IMR-90 (cell line): Measurements from ENCODE around the gene LUC7L. TPM values are rescaled to one million over a fixed set of nuclear protein-coding genes. Genes with fewer than 3 reads are reported as not detected.
"Not testable (repeated sequence)": the region's sequence is repeated elsewhere in the genome, so short reads cannot be mapped to it uniquely, and the experiment has no call there.

Experiments used
- ATAC-seq: fragments of 200-7000 bp; cut with Tn5 transposase; 2 replicates; pipeline ENCODE4 v1.9.1; 2020; ENCODE audit warnings: low read depth, mild to moderate bottlenecking, moderate library complexity
- BruUV-seq: library from RNA; stranded (reverse); fragments of 400-500 nt; replicated peaks from 2 replicates; lab custom pipeline; 2021; lab: Mats Ljungman, UMichigan
- CTCF ChIA-PET: fragments of 300-600 bp; formaldehyde crosslinking; extraction: SDS; loops from one replicate; lab custom pipeline; 2021; ENCODE audit warnings: antibody characterized with exemption; lab: Yijun Ruan, JAX
- POLR2A ChIA-PET: fragments of 300-600 bp; sonication (Branson Sonifier 250); formaldehyde crosslinking; loops from one replicate; lab custom pipeline; 2022; ENCODE audit warnings: antibody characterized with exemption; ENCODE audit not compliant: unreplicated experiment; lab: Charles Lee
- DNase-seq: peaks from one replicate; pipeline ENCODE4 v3.0.0; 2013
- H2AFZ ChIP-seq: replicated peaks from 2 replicates; pipeline ENCODE3; 2013; ENCODE audit warnings: low read length, mild to moderate bottlenecking; ENCODE audit not compliant: poor library complexity
- H2AK5ac ChIP-seq: 2 replicates; pipeline ENCODE4 v1.6.1; 2013; ENCODE audit warnings: low read depth, low read length, inconsistent platforms
- H2AK9ac ChIP-seq: replicated peaks from 2 replicates; pipeline ENCODE3; 2013; ENCODE audit warnings: mild to moderate bottlenecking, low read depth, low read length, moderate library complexity; ENCODE audit not compliant: poor library complexity
- H2BK120ac ChIP-seq: 2 replicates; pipeline ENCODE4 v1.6.1; 2013; ENCODE audit warnings: low read depth, low read length, inconsistent platforms
- H2BK15ac ChIP-seq: 3 replicates; pipeline ENCODE4 v1.6.1; 2013; ENCODE audit warnings: low read depth, low read length, inconsistent platforms
- H2BK20ac ChIP-seq: 2 replicates; pipeline ENCODE4 v1.6.1; 2013; ENCODE audit warnings: low read depth, mild to moderate bottlenecking, inconsistent platforms, low read length, moderate library complexity
- H2BK5ac ChIP-seq: 2 replicates; pipeline ENCODE4 v1.6.1; 2013; ENCODE audit warnings: mild to moderate bottlenecking, low read depth, low read length, inconsistent platforms; ENCODE audit not compliant: poor library complexity, severe bottlenecking
- H3K14ac ChIP-seq: replicated peaks from 2 replicates; pipeline ENCODE4 v1.6.1; 2013; ENCODE audit warnings: low read depth, low read length, inconsistent platforms
- H3K18ac ChIP-seq: 2 replicates; pipeline ENCODE4 v1.6.1; 2013; ENCODE audit warnings: low read depth, low read length, control low read depth
- H3K23ac ChIP-seq: 2 replicates; pipeline ENCODE4 v1.6.1; 2013; ENCODE audit warnings: low read depth, low read length, inconsistent platforms
- H3K27ac ChIP-seq: 2 replicates; pipeline ENCODE4 v1.5.1; 2013; ENCODE audit warnings: mild to moderate bottlenecking, control low read depth, low read length; ENCODE audit not compliant: insufficient read depth
- H3K27me3 ChIP-seq: 2 replicates; pipeline ENCODE4 v1.6.1; 2013; ENCODE audit warnings: low read length; ENCODE audit not compliant: control insufficient read depth, insufficient read depth
- H3K36me3 ChIP-seq: 2 replicates; pipeline ENCODE4 v1.6.1; 2013; ENCODE audit warnings: low read length, mixed read lengths; ENCODE audit not compliant: control insufficient read depth, insufficient read depth
- H3K4ac ChIP-seq: 2 replicates; pipeline ENCODE4 v1.6.1; 2013; ENCODE audit warnings: low read depth, low read length, inconsistent platforms
- H3K4me1 ChIP-seq: 2 replicates; pipeline ENCODE4 v1.6.1; 2013; ENCODE audit warnings: low read length, mixed read lengths; ENCODE audit not compliant: control insufficient read depth, insufficient read depth
- H3K4me2 ChIP-seq: 2 replicates; pipeline ENCODE4 v1.6.1; 2013; ENCODE audit warnings: low read depth, mild to moderate bottlenecking, control low read depth, low read length, moderate library complexity
- H3K4me3 ChIP-seq: 2 replicates; pipeline ENCODE4 v1.5.1; 2013; ENCODE audit warnings: low read depth, mild to moderate bottlenecking, control low read depth, low read length, moderate library complexity; ENCODE audit not compliant: insufficient read depth
- H3K56ac ChIP-seq: 2 replicates; pipeline ENCODE4 v1.6.1; 2013; ENCODE audit warnings: low read length, inconsistent platforms; ENCODE audit not compliant: insufficient read depth; ENCODE audit errors: extremely low read depth
- H3K79me1 ChIP-seq, 2 experiments: 2 replicates each; pipeline ENCODE4 v1.6.1; 2013; ENCODE audit warnings: low read length in 2 of 2, inconsistent platforms in 1 of 2, low read depth in 1 of 2
- H3K9ac ChIP-seq: 2 replicates; pipeline ENCODE4 v1.6.1; 2013; ENCODE audit warnings: low read depth, low read length, control low read depth
- H3K9me1 ChIP-seq: 2 replicates; pipeline ENCODE4 v1.6.1; 2013; ENCODE audit warnings: low read length, inconsistent platforms; ENCODE audit not compliant: insufficient read depth
- H3K9me3 ChIP-seq: 2 replicates; pipeline ENCODE4 v1.6.1; 2013; ENCODE audit warnings: low read length; ENCODE audit not compliant: control insufficient read depth, insufficient read depth
- H4K20me1 ChIP-seq: 2 replicates; pipeline ENCODE4 v1.6.1; 2013; ENCODE audit warnings: low read length, inconsistent platforms; ENCODE audit not compliant: insufficient read depth
- H4K5ac ChIP-seq: 2 replicates; pipeline ENCODE4 v1.6.1; 2013; ENCODE audit warnings: mild to moderate bottlenecking, low read depth, low read length, control low read depth
- H4K8ac ChIP-seq, 2 experiments: 2 replicates each; pipeline ENCODE4 v1.6.1; 2013; ENCODE audit warnings: low read depth in 2 of 2, low read length in 2 of 2, control low read depth in 1 of 2, inconsistent platforms in 1 of 2
- H4K91ac ChIP-seq: 2 replicates; pipeline ENCODE4 v1.6.1; 2013; ENCODE audit warnings: low read depth, low read length, inconsistent platforms; ENCODE audit not compliant: insufficient read depth
- WGBS, 2 experiments: methylation state at CpG; one replicate each; pipeline versions ENCODE4 v1.1.5 to v1.1.7; 2013; ENCODE audit warnings: missing lambda C conversion rate in 2 of 2; ENCODE audit not compliant: insufficient read length in 1 of 2; ENCODE audit errors: extremely low coverage in 2 of 2; 5-methylcytosine and 5-hydroxymethylcytosine counted together
- dilution Hi-C: fragments of 300-500 bp; cut with HindIII; formaldehyde crosslinking; loops from one replicate; pipeline ENCODE4 v1.14.3; 2018; ENCODE audit warnings: low sequenced_read_pairs; ENCODE audit not compliant: unreplicated experiment
- in situ Hi-C: fragments of 300-500 bp; cut with MboI; formaldehyde crosslinking; loops from 3 replicates; pipeline ENCODE4 v1.14.3; 2019; ENCODE audit warnings: low sequenced_read_pairs, inconsistent platforms, mixed read lengths
- intact Hi-C: fragments of 100-400 bp; cut with micrococcal nuclease; formaldehyde crosslinking; loops from 2 replicates; pipeline ENCODE4 v1.10.0; 2022
- polyA plus RNA-seq, 3 experiments: library from polyadenylated mRNA; depleted of rRNA; stranded (reverse); fragments of >200 nt; gene quantifications; 2 replicates each; pipeline ENCODE4 v1.2.3, GENCODE V29; 2012; ENCODE audit warnings: low replicate concordance in 1 of 3
- total RNA-seq: library from RNA; depleted of rRNA; stranded (reverse); fragments of >200 nt; gene quantifications from 2 replicates; pipeline ENCODE4 v1.2.3, GENCODE V29; 2012

Gene LUC7L
- total and polyA plus RNA-seq, 2 of the 4 experiments (the other 2 are of a cell fraction), result 21.5 to 55.6 TPM

DNA sequence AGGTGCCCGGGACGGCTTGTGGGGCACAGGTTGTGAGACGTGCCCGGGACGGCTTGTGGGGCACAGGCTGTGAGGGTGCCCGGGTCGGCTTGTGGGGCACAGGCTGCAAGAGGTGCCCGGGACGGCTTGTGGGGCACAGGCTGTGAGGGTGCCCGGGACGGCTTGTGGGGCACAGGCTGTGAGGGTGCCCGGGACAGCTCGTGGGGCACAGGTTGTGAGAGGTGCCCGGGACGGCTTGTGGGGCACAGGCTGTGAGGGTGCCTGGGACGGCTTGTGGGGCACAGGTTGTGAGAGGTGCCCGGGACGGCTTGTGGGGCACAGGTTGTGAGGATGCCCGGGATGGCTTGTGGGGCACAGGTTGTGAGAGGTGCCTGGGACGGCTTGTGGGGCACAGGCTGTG is 69.0 kb downstream of the LUC7L start:
- intact Hi-C loops, H2BK15ac ChIP-seq, H3K4me1 ChIP-seq, H3K4ac ChIP-seq, H2BK5ac ChIP-seq, H3K27ac ChIP-seq, H4K8ac ChIP-seq, H3K9me1 ChIP-seq, H4K20me1 ChIP-seq, H2AK5ac ChIP-seq, H3K23ac ChIP-seq, H2AK9ac ChIP-seq, CTCF ChIA-PET, H4K91ac ChIP-seq, H4K5ac ChIP-seq, H2BK20ac ChIP-seq, H3K18ac ChIP-seq, H3K14ac ChIP-seq, H3K9ac ChIP-seq, DNase-seq, H2AFZ ChIP-seq, POLR2A ChIA-PET, ATAC-seq, H2BK120ac ChIP-seq, H3K56ac ChIP-seq, BruUV-seq, dilution Hi-C loops, H3K4me2 ChIP-seq, H3K36me3 ChIP-seq, H3K79me1 ChIP-seq, H3K4me3 ChIP-seq, H3K9me3 ChIP-seq, in situ Hi-C loops: not testable (repeated sequence)
- no CpG with 5 or more reads among the region's 20 CpGs for WGBS, 2 experiments
- H3K27me3 ChIP-seq, result peaks cover 37% of the 10 kb centered on the region
